Activated CD4-positive, alpha-beta T cell treated with anti-CD3 and anti-CD28 coated beads for 36 hours (primary cell): ENCODE data around the gene TMPRSS13. TPM values are rescaled to one million over a fixed set of nuclear protein-coding genes. Genes with fewer than 3 reads are reported as not detected.
"Not testable (repeated sequence)": the region's sequence is repeated elsewhere in the genome, so short reads cannot be mapped to it uniquely, and the experiment has no call there.

Experiments used
- ATAC-seq: fragments of 200-7000 bp; cut with Tn5 transposase; one replicate; pipeline ENCODE4 v1.10.0; 2021; ENCODE audit warnings: mild to moderate bottlenecking, moderate library complexity
- CTCF ChIA-PET: fragments of 350-600 bp; sonication (Branson Sonifier 250); formaldehyde crosslinking; loops from one replicate; lab custom pipeline; 2021; ENCODE audit warnings: antibody characterized with exemption; lab: Charles Lee
- POLR2A ChIA-PET: fragments of 350-600 bp; sonication (Branson Sonifier 250); formaldehyde crosslinking; loops from one replicate; lab custom pipeline; 2021; ENCODE audit warnings: antibody characterized with exemption, inconsistent platforms; lab: Charles Lee
- DNase-seq: peaks from one replicate; pipeline ENCODE4 v3.0.0-alpha.2; 2020
- H3K27ac Mint-ChIP-seq: one replicate; pipeline ENCODE4 v1.8.0; 2021; ENCODE audit warnings: mixed read lengths
- H3K27me3 Mint-ChIP-seq: one replicate; pipeline ENCODE4 v1.8.0; 2021; ENCODE audit warnings: mixed read lengths
- H3K36me3 Mint-ChIP-seq: one replicate; pipeline ENCODE4 v1.8.0; 2021; ENCODE audit warnings: low read depth, mixed read lengths
- H3K4me1 Mint-ChIP-seq: one replicate; pipeline ENCODE4 v1.8.0; 2021; ENCODE audit warnings: mixed read lengths
- H3K4me3 Mint-ChIP-seq: one replicate; pipeline ENCODE4 v1.8.0; 2021; ENCODE audit warnings: mild to moderate bottlenecking, moderate library complexity, mixed read lengths
- H3K9me3 Mint-ChIP-seq: one replicate; pipeline ENCODE4 v1.8.0; 2021; ENCODE audit warnings: low read depth, mixed read lengths
- intact Hi-C, 2 experiments: fragments of 100-400 bp; cut with DNase I in 1 of 2; cut with micrococcal nuclease in 1 of 2; formaldehyde crosslinking; loops; one replicate each; pipeline versions ENCODE4 v1.14.2 to v1.15.1; 2022 to 2024; cut with DNase I, micrococcal nuclease
- total RNA-seq, 2 experiments: library from RNA; stranded (reverse); gene quantifications; one replicate each; pipeline ENCODE4 v1.2.3, GENCODE V29; 2021

TMPRSS13 gene
- total RNA-seq, 2 experiments from 2014 or later, result 1.7 TPM

- POLR2A ChIA-PET, result no interaction called here
- Mint-ChIP-seq H3K4me1 (peaks cover 32% of the 10 kb centered on the region), H3K27me3 (peaks cover 35% of the 10 kb centered on the region), H3K36me3 (no peaks in the 10 kb centered on the region), H3K4me3 (no peak overlapping the region), H3K27ac (no peak overlapping the region), H3K9me3 (no peaks in the 10 kb centered on the region)
- no peak for ATAC-seq
- intact Hi-C loops, result no loop called here
- CTCF ChIA-PET, result interaction anchor here (0.5 to 1.0 kb wide), 3 partner anchors 65 to 74 kb away, joined by 3 to 4 read pairs (median 4); no protein-coding TSS in a partner anchor
- no peak for DNase-seq
These were observed 56.7 kb downstream of the TMPRSS13 start for GRCh38 chr11:117872420-117872961.

- no peak overlapping the region for H3K27ac Mint-ChIP-seq
- ChIA-PET CTCF (interaction anchor here (1.0 kb wide), 1 partner anchor 64 kb away, joined by 3 read pairs; no protein-coding TSS in a partner anchor), POLR2A (interaction anchor here (0.6 kb wide), 1 partner anchor 241 kb away, joined by 4 read pairs; no protein-coding TSS in a partner anchor)
- ATAC-seq, result no peak
- peaks cover 31% of the 10 kb centered on the region for H3K4me1 Mint-ChIP-seq
- peaks cover 28% of the 10 kb centered on the region for H3K27me3 Mint-ChIP-seq
- intact Hi-C loops, result no loop called here
- no peak for DNase-seq
- H3K36me3 Mint-ChIP-seq, result no peaks in the 10 kb centered on the region
- no peak overlapping the region for H3K4me3 Mint-ChIP-seq
- H3K9me3 Mint-ChIP-seq, result no peaks in the 10 kb centered on the region
These were observed 57.4 kb downstream of the TMPRSS13 start for GRCh38 chr11:117871784-117872183.

- intact Hi-C loops, result no loop called here
- CTCF ChIA-PET, result interaction anchor here (1.0 kb wide), 1 partner anchor 64 kb away, joined by 3 read pairs; no protein-coding TSS in a partner anchor
- POLR2A ChIA-PET, result no interaction called here
- Mint-ChIP-seq H3K36me3 (no peaks in the 10 kb centered on the region), H3K27ac (no peak overlapping the region), H3K9me3 (no peaks in the 10 kb centered on the region), H3K27me3 (peaks cover 25% of the 10 kb centered on the region), H3K4me3 (no peak overlapping the region), H3K4me1 (peaks cover 28% of the 10 kb centered on the region)
- ATAC-seq (no peak), DNase-seq (no peak)
These were observed 58.0 kb downstream of the TMPRSS13 start for GRCh38 chr11:117871160-117871559.

GRCh38 chr11:117870103-117870952 is 58.9 kb downstream of the TMPRSS13 start:
- intact Hi-C loops, result no loop called here
- Mint-ChIP-seq H3K36me3 (no peaks in the 10 kb centered on the region), H3K27ac (no peak overlapping the region), H3K4me3 (no peak overlapping the region), H3K9me3 (no peaks in the 10 kb centered on the region), H3K27me3 (peaks cover 17% of the 10 kb centered on the region), H3K4me1 (peaks cover 21% of the 10 kb centered on the region)
- ATAC-seq, result no peak
- DNase-seq, result no peak
- POLR2A ChIA-PET, result no interaction called here
- CTCF ChIA-PET, result no interaction called here

GRCh38 chr11:117869604-117870003 is 59.6 kb downstream of the TMPRSS13 start:
- DNase-seq, result no peak
- peaks cover 16% of the 10 kb centered on the region for H3K4me1 Mint-ChIP-seq
- H3K9me3 Mint-ChIP-seq, result no peaks in the 10 kb centered on the region
- ChIA-PET CTCF (no interaction called here), POLR2A (no interaction called here)
- H3K36me3 Mint-ChIP-seq, result no peaks in the 10 kb centered on the region
- no peak for ATAC-seq
- H3K27ac Mint-ChIP-seq, result no peak overlapping the region
- H3K4me3 Mint-ChIP-seq, result no peak overlapping the region
- peaks cover 11% of the 10 kb centered on the region for H3K27me3 Mint-ChIP-seq
- intact Hi-C loops, result no loop called here

GRCh38 chr11:117868815-117869561 is 60.2 kb downstream of the TMPRSS13 start:
- Mint-ChIP-seq H3K27me3 (peaks cover 6% of the 10 kb centered on the region), H3K4me1 (peaks cover 14% of the 10 kb centered on the region), H3K27ac (no peak overlapping the region), H3K36me3 (no peaks in the 10 kb centered on the region), H3K4me3 (no peak overlapping the region), H3K9me3 (no peaks in the 10 kb centered on the region)
- ATAC-seq, result no peak
- ChIA-PET CTCF (no interaction called here), POLR2A (no interaction called here)
- intact Hi-C loops, result no loop called here
- DNase-seq, result no peak

GRCh38 chr11:117868088-117868487 is 61.1 kb downstream of the TMPRSS13 start:
- ChIA-PET CTCF (interaction anchor here (0.5 to 1.2 kb wide), 3 partner anchors 25 to 233 kb away, joined by 3 to 6 read pairs (median 3); no protein-coding TSS in a partner anchor), POLR2A (no interaction called here)
- intact Hi-C loops, result no loop called here
- Mint-ChIP-seq H3K27me3 (peaks cover 2% of the 10 kb centered on the region), H3K27ac (no peak overlapping the region), H3K4me3 (no peak overlapping the region), H3K4me1 (peaks cover 7% of the 10 kb centered on the region), H3K9me3 (no peaks in the 10 kb centered on the region), H3K36me3 (no peaks in the 10 kb centered on the region)
- ATAC-seq, result no peak
- no peak for DNase-seq

- ChIA-PET POLR2A (no interaction called here), CTCF (interaction anchor here (1.4 to 1.8 kb wide), 2 partner anchors 11 to 59 kb away, joined by 3 to 5 read pairs; no protein-coding TSS in a partner anchor)
- intact Hi-C loops, result no loop called here
- peaks cover 2% of the 10 kb centered on the region for H3K27me3 Mint-ChIP-seq
- ATAC-seq, result no peak
- no peaks in the 10 kb centered on the region for H3K36me3 Mint-ChIP-seq
- H3K9me3 Mint-ChIP-seq, result no peaks in the 10 kb centered on the region
- DNase-seq, result no peak
- H3K4me1 Mint-ChIP-seq, result peaks cover 2% of the 10 kb centered on the region
- H3K27ac Mint-ChIP-seq, result no peak overlapping the region
- no peak overlapping the region for H3K4me3 Mint-ChIP-seq
These were observed 62.7 kb downstream of the TMPRSS13 start for GRCh38 chr11:117866526-117866925.

- CTCF ChIA-PET, result interaction anchor here (1.8 kb wide), 1 partner anchor 12 kb away, joined by 5 read pairs; no protein-coding TSS in a partner anchor
- DNase-seq, H3K4me1 Mint-ChIP-seq, H3K4me3 Mint-ChIP-seq, H3K27me3 Mint-ChIP-seq, intact Hi-C loops, POLR2A ChIA-PET, ATAC-seq, H3K9me3 Mint-ChIP-seq, H3K27ac Mint-ChIP-seq, H3K36me3 Mint-ChIP-seq: not testable (repeated sequence)
These were observed 63.7 kb downstream of the TMPRSS13 start for GRCh38 chr11:117865546-117865945.

- CTCF ChIA-PET, result interaction anchor here (0.6 kb wide), 1 partner anchor 18 kb away, joined by 3 read pairs; no protein-coding TSS in a partner anchor
- POLR2A ChIA-PET, result no interaction called here
- DNase-seq (no peak), ATAC-seq (no peak)
- intact Hi-C loops, result no loop called here
- Mint-ChIP-seq H3K27me3 (peaks cover 2% of the 10 kb centered on the region), H3K4me1 (peaks cover 2% of the 10 kb centered on the region), H3K9me3 (no peaks in the 10 kb centered on the region), H3K27ac (no peak overlapping the region), H3K4me3 (no peak overlapping the region), H3K36me3 (no peaks in the 10 kb centered on the region)
These were observed 65.8 kb downstream of the TMPRSS13 start for GRCh38 chr11:117863383-117863782.

GRCh38 chr11:117862753-117863152 is 66.4 kb downstream of the TMPRSS13 start:
- no peaks in the 10 kb centered on the region for H3K27me3 Mint-ChIP-seq
- H3K27ac Mint-ChIP-seq, result no peak overlapping the region
- CTCF ChIA-PET, result interaction anchor here (0.8 kb wide), 1 partner anchor 18 kb away, joined by 3 read pairs; no protein-coding TSS in a partner anchor
- no peaks in the 10 kb centered on the region for H3K9me3 Mint-ChIP-seq
- POLR2A ChIA-PET, result no interaction called here
- H3K4me3 Mint-ChIP-seq, result no peak overlapping the region
- no peaks in the 10 kb centered on the region for H3K36me3 Mint-ChIP-seq
- no peak for ATAC-seq
- H3K4me1 Mint-ChIP-seq, result no peaks in the 10 kb centered on the region
- DNase-seq, result no peak
- intact Hi-C loops, result no loop called here
